HEK293 (cell line): ENCODE measurements around the gene EMC9.
A peak's percentile ranks its signal among the peaks of the same experiment; 100 is the strongest.

Experiments used
- CTCF ChIA-PET: fragments of 350-600 bp; formaldehyde crosslinking; extraction: SDS; loops from one replicate; lab custom pipeline; 2021; ENCODE audit warnings: antibody characterized with exemption; lab: Yijun Ruan, JAX
- POLR2A ChIA-PET: fragments of 300-600 bp; formaldehyde crosslinking; extraction: SDS; loops from one replicate; lab custom pipeline; 2020; ENCODE audit warnings: antibody characterized with exemption, inconsistent platforms; lab: Yijun Ruan, JAX
- H3K27ac ChIP-seq: fragments of 200-500 bp; sonication (Bioruptor generic); 2 replicates; pipeline ENCODE4 v1.5.1; 2014; ENCODE audit warnings: low read depth, low read length, control low read depth, inconsistent platforms; ENCODE audit errors: extremely low read depth
- H3K36me3 ChIP-seq, 2 experiments: fragments of 200-500 bp in 1 of 2; sonication (Bioruptor generic) in 1 of 2; 1 replicate in 1 of 2; 2 replicates in 1 of 2; pipeline ENCODE4 v1.5.1; 2014 to 2017; ENCODE audit warnings: inconsistent platforms in 2 of 2, low read length in 2 of 2; ENCODE audit not compliant: control insufficient read depth in 2 of 2, insufficient read depth in 1 of 2
- H3K4me1 ChIP-seq: fragments of 200-500 bp; sonication (Bioruptor generic); 2 replicates; pipeline ENCODE4 v1.5.1; 2014; ENCODE audit warnings: mild to moderate bottlenecking, low read length, inconsistent platforms; ENCODE audit not compliant: control insufficient read depth, insufficient read depth
- H3K4me3 ChIP-seq: 2 replicates; pipeline ENCODE4 v1.5.1; 2011; ENCODE audit warnings: low read depth, mild to moderate bottlenecking, control low read depth, low read length, moderate library complexity
- H3K9me3 ChIP-seq: fragments of 200-500 bp; sonication (Bioruptor generic); 2 replicates; pipeline ENCODE4 v1.5.1; 2014; ENCODE audit warnings: low read depth, low read length, inconsistent platforms; ENCODE audit not compliant: control insufficient read depth, insufficient read depth
- BCL11B ChIP-seq: fragments of 450-650 bp; formaldehyde crosslinking; IDR thresholded peaks from 2 replicates; pipeline ENCODE4 v1.5.1; 2016; ENCODE audit warnings: low read depth, missing biosample characterization, missing genetic modification characterization
- EGR2 ChIP-seq: fragments of 450-650 bp; formaldehyde crosslinking; IDR thresholded peaks from 2 replicates; pipeline ENCODE4 v1.5.1; 2016; ENCODE audit warnings: low read depth, missing biosample characterization, missing genetic modification characterization
- IKZF3 ChIP-seq: fragments of 450-650 bp; IDR thresholded peaks from 2 replicates; pipeline ENCODE4 v1.5.0; 2018; ENCODE audit warnings: missing biosample characterization, mild to moderate bottlenecking, missing genetic modification characterization, moderate library complexity
- SETDB1 ChIP-seq: IDR thresholded peaks from one replicate; pipeline ENCODE4 v1.6.1; 2017; ENCODE audit warnings: mild to moderate bottlenecking, low read length, moderate library complexity, mixed read lengths; ENCODE audit not compliant: insufficient read length
- ZBTB49 ChIP-seq: fragments of 450-650 bp; formaldehyde crosslinking; IDR thresholded peaks from 2 replicates; pipeline ENCODE4 v1.5.1; 2016; ENCODE audit warnings: missing biosample characterization, missing genetic modification characterization, low read depth
- ZBTB7A ChIP-seq: fragments of 450-650 bp; formaldehyde crosslinking; IDR thresholded peaks from 2 replicates; pipeline ENCODE4 v1.5.1; 2016; ENCODE audit warnings: low read depth, missing biosample characterization, missing genetic modification characterization
- ZFP37 ChIP-seq: fragments of 450-650 bp; formaldehyde crosslinking; IDR thresholded peaks from 2 replicates; pipeline ENCODE4 v1.5.1; 2016; ENCODE audit warnings: missing biosample characterization, missing genetic modification characterization
- ZNF10 ChIP-seq: fragments of 450-650 bp; formaldehyde crosslinking; IDR thresholded peaks from 2 replicates; pipeline ENCODE4 v1.5.1; 2017; ENCODE audit warnings: missing biosample characterization, missing genetic modification characterization
- ZNF175 ChIP-seq: fragments of 450-650 bp; formaldehyde crosslinking; IDR thresholded peaks from 2 replicates; pipeline ENCODE4 v1.5.1; 2016; ENCODE audit warnings: missing biosample characterization, missing genetic modification characterization
- ZNF214 ChIP-seq: fragments of 450-650 bp; formaldehyde crosslinking; IDR thresholded peaks from 2 replicates; pipeline ENCODE4 v1.5.1; 2017; ENCODE audit warnings: missing biosample characterization, mild to moderate bottlenecking, missing genetic modification characterization, borderline replicate concordance
- ZNF23 ChIP-seq: fragments of 450-650 bp; formaldehyde crosslinking; IDR thresholded peaks from 2 replicates; pipeline ENCODE4 v1.5.1; 2016; ENCODE audit warnings: missing biosample characterization, missing genetic modification characterization, borderline replicate concordance
- ZNF266 ChIP-seq: fragments of 450-650 bp; formaldehyde crosslinking; IDR thresholded peaks from 2 replicates; pipeline ENCODE4 v1.5.1; 2016; ENCODE audit warnings: missing biosample characterization, missing genetic modification characterization, low read depth
- ZNF341 ChIP-seq: fragments of 450-650 bp; formaldehyde crosslinking; IDR thresholded peaks from 2 replicates; pipeline ENCODE4; 2016; ENCODE audit warnings: low read depth, missing biosample characterization, missing genetic modification characterization
- ZNF394 ChIP-seq: fragments of 450-650 bp; formaldehyde crosslinking; IDR thresholded peaks from 2 replicates; pipeline ENCODE4 v1.5.1; 2016; ENCODE audit warnings: missing biosample characterization, missing genetic modification characterization, mild to moderate bottlenecking, moderate library complexity, borderline replicate concordance
- ZNF548 ChIP-seq: fragments of 450-650 bp; formaldehyde crosslinking; IDR thresholded peaks from 2 replicates; pipeline ENCODE4 v1.5.1; 2016; ENCODE audit warnings: missing biosample characterization, missing genetic modification characterization
- ZNF571 ChIP-seq: fragments of 450-650 bp; formaldehyde crosslinking; IDR thresholded peaks from 2 replicates; pipeline ENCODE4 v1.5.0; 2017; ENCODE audit warnings: missing biosample characterization, missing genetic modification characterization
- ZNF585B ChIP-seq: fragments of 450-650 bp; formaldehyde crosslinking; IDR thresholded peaks from 2 replicates; pipeline ENCODE4 v1.5.1; 2016; ENCODE audit warnings: missing biosample characterization, missing genetic modification characterization
- ZNF624 ChIP-seq: fragments of 450-650 bp; formaldehyde crosslinking; IDR thresholded peaks from 2 replicates; pipeline ENCODE4 v1.5.1; 2017; ENCODE audit warnings: missing biosample characterization, missing genetic modification characterization
- ZNF629 ChIP-seq: fragments of 450-650 bp; formaldehyde crosslinking; IDR thresholded peaks from 2 replicates; pipeline ENCODE4 v1.5.1; 2017; ENCODE audit warnings: missing biosample characterization, missing genetic modification characterization
- ZNF660 ChIP-seq: fragments of 450-650 bp; IDR thresholded peaks from 2 replicates; pipeline ENCODE4 v1.5.1; 2018; ENCODE audit warnings: missing biosample characterization, mild to moderate bottlenecking, missing genetic modification characterization
- ZNF707 ChIP-seq: fragments of 450-650 bp; formaldehyde crosslinking; IDR thresholded peaks from 2 replicates; pipeline ENCODE4 v1.5.1; 2016; ENCODE audit warnings: missing biosample characterization, missing genetic modification characterization
- ZNF747 ChIP-seq: fragments of 450-650 bp; formaldehyde crosslinking; IDR thresholded peaks from 2 replicates; pipeline ENCODE4 v1.5.1; 2016; ENCODE audit warnings: missing biosample characterization, missing genetic modification characterization
- ZNF785 ChIP-seq: fragments of 450-650 bp; formaldehyde crosslinking; IDR thresholded peaks from 2 replicates; pipeline ENCODE4 v1.5.1; 2016; ENCODE audit warnings: missing biosample characterization, missing genetic modification characterization
- ZNF837 ChIP-seq: fragments of 450-650 bp; formaldehyde crosslinking; IDR thresholded peaks from 2 replicates; pipeline ENCODE4 v1.5.1; 2016; ENCODE audit warnings: missing biosample characterization, missing genetic modification characterization
- ZSCAN16 ChIP-seq: fragments of 450-650 bp; formaldehyde crosslinking; IDR thresholded peaks from 2 replicates; pipeline ENCODE4 v1.5.1; 2016; ENCODE audit warnings: missing biosample characterization, missing genetic modification characterization
- ZSCAN4 ChIP-seq: fragments of 450-650 bp; formaldehyde crosslinking; IDR thresholded peaks from 2 replicates; pipeline ENCODE4 v1.5.1; 2017; ENCODE audit warnings: missing biosample characterization, missing genetic modification characterization

The EMC9 gene

GRCh38 chr14:24177041-24177825 is 35.8 kb upstream of the EMC9 start:
- no peaks in the 10 kb centered on the region for H3K9me3 ChIP-seq
- no peak overlapping the region for H3K4me3 ChIP-seq
- H3K27ac ChIP-seq: 0 out of 2 replicates have a peak overlapping the region, but pooled peaks have one; percentile 9
- H3K36me3 ChIP-seq: peaks cover 0 to 61% of the 10 kb centered on the region in 2 experiments; a peak in 2 of 3 replicates
- POLR2A ChIA-PET: interaction anchor here (0.9 to 1.3 kb wide), 3 partner anchors 16 to 62 kb away, joined by 3 to 4 read pairs (median 4); partner anchors contain the start of genes DCAF11, IRF9, NRL and RNF31
- no peaks in the 10 kb centered on the region for H3K4me1 ChIP-seq
- CTCF ChIA-PET: no interaction called here
- no peak for TF ChIP-seq ZBTB7A (tag by site-specific recombination)
- no peak for TF ChIP-seq ZNF660 (tag by site-specific recombination)
- no peak for TF ChIP-seq ZNF837 (tag by site-specific recombination)
- TF ChIP-seq ZNF214 (tag by site-specific recombination): no peak
- TF ChIP-seq ZNF747: no peak
- no peak for TF ChIP-seq ZNF571 (tag by site-specific recombination)
- TF ChIP-seq ZSCAN4 (tag by site-specific recombination): no peak
- no peak for TF ChIP-seq ZNF548 (tag by site-specific recombination)
- no peak for TF ChIP-seq IKZF3 (tag by site-specific recombination)
- no peak for TF ChIP-seq ZSCAN16
- TF ChIP-seq ZNF707: no peak
- no peak for TF ChIP-seq ZNF629 (tag by site-specific recombination)
- no peak for TF ChIP-seq ZNF23 (tag by site-specific recombination)
- TF ChIP-seq ZNF175 (tag by site-specific recombination): no peak
- no peak for TF ChIP-seq ZNF266 (tag by site-specific recombination)
- no peak for TF ChIP-seq ZNF394
- TF ChIP-seq, all 188 proteins: peak for 0

- Histone ChIP-seq H3K36me3 (peaks cover 0 to 54% of the 10 kb centered on the region in 2 experiments; a peak in 2 of 3 replicates), H3K4me3 (no peak overlapping the region), H3K27ac (0 out of 2 replicates have a peak overlapping the region, but pooled peaks have one; percentile 9), H3K4me1 (no peaks in the 10 kb centered on the region), H3K9me3 (no peaks in the 10 kb centered on the region)
- ChIA-PET CTCF (no interaction called here), POLR2A (interaction anchor here (0.9 kb wide), 1 partner anchor 40 kb away, joined by 4 read pairs; the partner anchor contains the start of gene PSME1)
- TF ChIP-seq ZNF585B (tag by site-specific recombination) (no peak), ZNF214 (tag by site-specific recombination) (no peak)
Observed at GRCh38 chr14:24176599-24176998, 35.2 kb upstream of the EMC9 start.

- ChIA-PET CTCF (no interaction called here), POLR2A (interaction anchor here (1.5 kb wide), 1 partner anchor 13 kb away, joined by 3 read pairs; no protein-coding TSS in a partner anchor)
- Histone ChIP-seq H3K4me1 (no peaks in the 10 kb centered on the region), H3K27ac (no peak overlapping the region), H3K4me3 (no peak overlapping the region), H3K9me3 (no peaks in the 10 kb centered on the region), H3K36me3 (peaks cover 0 to 18% of the 10 kb centered on the region in 2 experiments; a peak in 2 of 3 replicates)
- TF ChIP-seq ZNF624 (no peak), ZFP37 (tag by site-specific recombination) (no peak), ZNF785 (tag by site-specific recombination) (no peak), EGR2 (tag by site-specific recombination) (no peak), ZNF341 (tag by site-specific recombination) (no peak), ZNF837 (tag by site-specific recombination) (no peak), BCL11B (tag by site-specific recombination) (no peak), ZNF214 (tag by site-specific recombination) (no peak), ZNF10 (tag by site-specific recombination) (no peak), SETDB1 (no peak), ZBTB49 (tag by site-specific recombination) (no peak)
Observed at GRCh38 chr14:24172871-24173281, 31.5 kb upstream of the EMC9 start.
